K562 (cell line): Measurements from ENCODE around the gene PLA2G15. TPM values are rescaled to one million over a fixed set of nuclear protein-coding genes. Genes with fewer than 3 reads are reported as not detected.

ENCODE experiments used
- ATAC-seq: fragments of 200-7000 bp; cut with Tn5 transposase; 3 replicates; pipeline ENCODE4 v1.9.1; 2020; ENCODE audit warnings: moderate library complexity
- BruUV-seq: library from RNA; stranded (reverse); fragments of 400-500 nt; replicated peaks from 2 replicates; lab custom pipeline; 2021; lab: Mats Ljungman, UMichigan
- CTCF ChIA-PET: fragments of 300-600 bp; formaldehyde crosslinking; extraction: SDS; loops from one replicate; lab custom pipeline; 2021; ENCODE audit warnings: low intra/inter-chr PET ratio; lab: Yijun Ruan, JAX
- POLR2A ChIA-PET: fragments of 300-600, 350-650 bp; sonication (Branson Sonifier 250); formaldehyde crosslinking; extraction: SDS; loops from one replicate; lab custom pipeline; 2021; ENCODE audit warnings: antibody characterized with exemption, inconsistent platforms; lab: Yijun Ruan, JAX
- DNase-seq, 4 experiments: peaks; one replicate each; pipeline versions ENCODE4 v3.0.0 to v3.0.0-alpha.2; 2011 to 2018; ENCODE audit warnings: low spot score in 3 of 4, mixed read lengths in 3 of 4; ENCODE audit errors: extremely low read depth in 1 of 4
- FAIRE-seq: peaks from 2 replicates; lab custom pipeline; 2011; peaks lifted over from hg19 to GRCh38; lab: Jason Lieb, UNC
- H2AFZ ChIP-seq: 2 replicates; pipeline ENCODE4 v1.6.0; 2011; ENCODE audit warnings: low read depth, low read length, control low read depth, inconsistent platforms
- H3K27ac ChIP-seq: fragments of 200-600 bp; 3 replicates; pipeline ENCODE4 v1.8.0; 2011; ENCODE audit warnings: low read depth, mild to moderate bottlenecking, control low read depth, inconsistent platforms, low read length, moderate library complexity, mixed read lengths; ENCODE audit errors: extremely low read depth
- H3K27me3 ChIP-seq, 2 experiments: fragments of 300-600 bp in 1 of 2; 2 replicates in 1 of 2; 3 replicates in 1 of 2; pipeline versions ENCODE4 v1.6.0 to v1.8.0; 2011; ENCODE audit warnings: inconsistent platforms in 2 of 2, low read length in 2 of 2, mild to moderate bottlenecking in 1 of 2, mixed read lengths in 1 of 2, moderate library complexity in 1 of 2; ENCODE audit not compliant: control insufficient read depth in 2 of 2, insufficient read depth in 2 of 2
- H3K36me3 ChIP-seq: fragments of 300-600 bp; 3 replicates; pipeline ENCODE4 v1.8.0; 2011; ENCODE audit warnings: mild to moderate bottlenecking, low read length, inconsistent platforms; ENCODE audit not compliant: control insufficient read depth, insufficient read depth
- H3K4me1 ChIP-seq, 2 experiments: fragments of 200-600 bp in 1 of 2; replicated peaks in 1 of 2; 2 replicates in 1 of 2; 3 replicates in 1 of 2; pipeline versions ENCODE4 v1.5.1 to v1.8.0; 2011; ENCODE audit warnings: inconsistent platforms in 2 of 2, low read length in 2 of 2, mild to moderate bottlenecking in 1 of 2, mixed read lengths in 1 of 2, moderate library complexity in 1 of 2; ENCODE audit not compliant: control insufficient read depth in 2 of 2, insufficient read depth in 2 of 2
- H3K4me2 ChIP-seq: 2 replicates; pipeline ENCODE4 v1.6.1; 2011; ENCODE audit warnings: low read length, control low read depth, inconsistent platforms, mixed read lengths; ENCODE audit not compliant: insufficient read depth
- H3K4me3 ChIP-seq: fragments of 200-600 bp; sonication (generic), shearing (Covaris generic); 2 replicates; pipeline ENCODE4 v1.5.1; 2016; ENCODE audit warnings: control low read depth, inconsistent platforms
- H3K79me2 ChIP-seq: fragments of 200-600 bp; 3 replicates; pipeline ENCODE4 v1.8.0; 2011; ENCODE audit warnings: low read length, inconsistent platforms; ENCODE audit not compliant: control insufficient read depth, insufficient read depth
- H3K9ac ChIP-seq, 2 experiments: 2 replicates each; pipeline versions ENCODE4 v1.6.0 to v1.6.1; 2011; ENCODE audit warnings: low read depth in 2 of 2, low read length in 2 of 2, control low read depth in 1 of 2, inconsistent platforms in 1 of 2, mild to moderate bottlenecking in 1 of 2, mixed read lengths in 1 of 2; ENCODE audit not compliant: insufficient read depth in 1 of 2
- H3K9me1 ChIP-seq: one replicate; pipeline ENCODE4 v1.6.0; 2011; ENCODE audit warnings: inconsistent platforms, mild to moderate bottlenecking, low read length, moderate library complexity; ENCODE audit not compliant: control insufficient read depth, insufficient read depth
- H3K9me3 ChIP-seq: replicated peaks from 2 replicates; pipeline ENCODE4 v1.5.1; 2011; ENCODE audit warnings: low read depth, low read length, inconsistent platforms; ENCODE audit not compliant: control insufficient read depth, insufficient read depth
- H4K20me1 ChIP-seq: replicated peaks from 2 replicates; pipeline ENCODE4 v1.6.1; 2011; ENCODE audit warnings: low read length, inconsistent platforms, mixed read lengths; ENCODE audit not compliant: control insufficient read depth, insufficient read depth
- FOXK1 ChIP-seq: sonication (generic); formaldehyde crosslinking; IDR thresholded peaks from 2 replicates; pipeline ENCODE4 v1.8.0; 2022; ENCODE audit warnings: missing genetic modification reagents, mild to moderate bottlenecking, borderline replicate concordance
- MAX ChIP-seq: sonication (generic); formaldehyde crosslinking; IDR thresholded peaks from 2 replicates; pipeline ENCODE4 v1.9.0; 2022; ENCODE audit warnings: mild to moderate bottlenecking, missing genetic modification reagents
- MEF2A ChIP-seq: IDR thresholded peaks from 2 replicates; pipeline ENCODE4 v1.6.1; 2011; ENCODE audit warnings: low read depth, mild to moderate bottlenecking, low read length, moderate library complexity; ENCODE audit not compliant: control insufficient read depth
- RBM15 ChIP-seq: fragments of 200-400 bp; formaldehyde crosslinking; IDR thresholded peaks from 2 replicates; pipeline ENCODE4 v1.6.1; 2018; ENCODE audit warnings: mild to moderate bottlenecking, low read length, moderate library complexity; ENCODE audit not compliant: insufficient read depth
- SPI1 ChIP-seq: IDR thresholded peaks from 2 replicates; pipeline ENCODE4 v1.6.1; 2011; ENCODE audit warnings: low read depth, low read length, control low read depth, borderline replicate concordance
- ZBTB17 ChIP-seq: fragments of 450-650 bp; formaldehyde crosslinking; IDR thresholded peaks from 2 replicates; pipeline ENCODE4 v1.4.0; 2020; ENCODE audit warnings: mild to moderate bottlenecking
- whole genome bisulfite sequencing: fragments of 100-300 bp; shearing (Covaris generic); methylation state at CpG from one replicate; pipeline ENCODE4 v1.1.6; 2016; ENCODE audit warnings: low coverage, mixed read lengths; ENCODE audit not compliant: insufficient coverage; ENCODE audit errors: missing lambda C conversion rate; 5-methylcytosine and 5-hydroxymethylcytosine counted together
- in situ Hi-C: fragments of 300-500 bp; cut with MboI; formaldehyde crosslinking; loops from 4 replicates; pipeline ENCODE4 v1.15.0; 2018; ENCODE audit warnings: inconsistent platforms, mixed read lengths
- intact Hi-C: fragments of 100-400 bp; cut with micrococcal nuclease; formaldehyde crosslinking; loops from 2 replicates; pipeline ENCODE4 v1.14.2; 2022
- polyA plus RNA-seq, 8 experiments: library from polyadenylated mRNA; depleted of rRNA in 4 of 8; stranded (reverse) in 5 of 8; unstranded in 3 of 8; fragments of >200 nt; fragmentation: Nextera tagmentation in 2 of 8; fragmentation: Illumina TruSeq in 1 of 8; extraction: Ambion mirVana in 2 of 8; extraction: Trizol in 1 of 8; gene quantifications; 2 replicates each; pipeline versions ENCODE4 v1.2.1 to v1.2.3, GENCODE V29; 2011 to 2014; ENCODE audit warnings: inconsistent platforms in 1 of 8, missing spikeins in 1 of 8
- total RNA-seq, 7 experiments: library from RNA; depleted of rRNA in 6 of 7; stranded (reverse); fragments of >200 nt in 6 of 7; fragmentation: Illumina TruSeq in 2 of 7; extraction: Trizol in 2 of 7; gene quantifications; 2 replicates each; pipeline versions ENCODE4 v1.2.1 to v1.2.3, GENCODE V29; 2011 to 2021; ENCODE audit warnings: low replicate concordance in 1 of 7
- TF ChIP-seq, protein P1 (sequence below): sonication (generic); formaldehyde crosslinking; IDR thresholded peaks from 2 replicates; pipeline ENCODE4 v1.9.0; 2022; ENCODE audit warnings: mild to moderate bottlenecking, missing genetic modification reagents

PLA2G15 gene
- total and polyA plus RNA-seq, 9 of the 15 experiments (the other 6 are each of a cell fraction or from before 2014, with no cell fraction given), result 0.42 to 8.6 (median 4.8) TPM

- peak overlapping the region; percentile 3; the same call in 1 of the 3 replicates for H3K27ac ChIP-seq
- H3K4me1 ChIP-seq, result peaks cover 26 to 35% of the 10 kb centered on the region in 2 experiments
- peaks cover 6% of the 10 kb centered on the region; the same call in 1 of the 2 replicates for H4K20me1 ChIP-seq
- peak overlapping the region in 1 of 2 experiments; percentile 71; a peak in 2 of 4 replicates for H3K9ac ChIP-seq
- TF ChIP-seq, protein P1, sequence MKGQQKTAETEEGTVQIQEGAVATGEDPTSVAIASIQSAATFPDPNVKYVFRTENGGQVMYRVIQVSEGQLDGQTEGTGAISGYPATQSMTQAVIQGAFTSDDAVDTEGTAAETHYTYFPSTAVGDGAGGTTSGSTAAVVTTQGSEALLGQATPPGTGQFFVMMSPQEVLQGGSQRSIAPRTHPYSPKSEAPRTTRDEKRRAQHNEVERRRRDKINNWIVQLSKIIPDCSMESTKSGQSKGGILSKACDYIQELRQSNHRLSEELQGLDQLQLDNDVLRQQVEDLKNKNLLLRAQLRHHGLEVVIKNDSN (CRISPR knock-in tag), result 0 out of 2 replicates have a peak, but pooled peaks have one; percentile 11
- TF ChIP-seq ZBTB17, result no peak
- TF ChIP-seq RBM15, result no peak
- peak; percentile 34; the same call in 1 of the 2 replicates for TF ChIP-seq MEF2A
- peak; percentile 98 for TF ChIP-seq SPI1
- 0 out of 2 replicates have a peak, but pooled peaks have one; percentile 53 for TF ChIP-seq FOXK1
- TF ChIP-seq MAX, result 0 out of 2 replicates have a peak, but pooled peaks have one; percentile 38
- peaks cover 8% of the 10 kb centered on the region for H3K9me1 ChIP-seq
- no peak overlapping the region for H2AFZ ChIP-seq
- no TSS peak for BruUV-seq
- DNase-seq (no peak), ATAC-seq (no peak), FAIRE-seq (no peak)
- ChIA-PET POLR2A (interaction anchor here (0.6 kb wide), 1 partner anchor 63 kb away, joined by 3 read pairs; the partner anchor contains the start of genes PRMT7 and SLC7A6OS), CTCF (no interaction called here)
- 83% methylated on average over 3 of the region's 4 CpGs for WGBS
- H3K36me3 ChIP-seq, result peaks cover 2% of the 10 kb centered on the region; the same call in 1 of the 3 replicates
- in situ Hi-C loops, result loop anchor here (10.0 kb wide), 1 partner anchor 723 kb away; the partner anchor contains the start of gene RIPOR1
- intact Hi-C loops, result no loop called here
- H3K4me3 ChIP-seq, result no peak overlapping the region
- peaks cover 5% of the 10 kb centered on the region; the same call in 2 of the 3 replicates for H3K79me2 ChIP-seq
- H3K4me2 ChIP-seq, result peak overlapping the region; percentile 39
- no peaks in the 10 kb centered on the region for H3K27me3 ChIP-seq
- no peaks in the 10 kb centered on the region for H3K9me3 ChIP-seq
Observed at GRCh38 chr16:68247400-68247799, 2.2 kb downstream of the PLA2G15 start.
